A375 (cell line): ENCODE data around the gene RAB9B. TPM values are rescaled to one million over a fixed set of nuclear protein-coding genes. Genes with fewer than 3 reads are reported as not detected.

ENCODE experiments used
- small RNA-seq: library from RNA; depleted of rRNA; stranded (forward); fragments of <200 nt; gene quantifications from one replicate; pipeline ENCODE3, GENCODE V24; 2014
- total RNA-seq: library from RNA; depleted of rRNA; stranded (reverse); fragments of >200 nt; shearing (Covaris generic); gene quantifications from 2 replicates; pipeline ENCODE4 v1.2.3, GENCODE V29; 2014; rRNA removed

The RAB9B gene
- total RNA-seq: 0.23 and 0.34 TPM in 2 replicates

GRCh38 chrX:103831803-103832544 is at the start of gene RAB9B:
TSS of gene RAB9B (minus strand) at chrX:103832257. CDS start at chrX:103825784, 6,473 bp downstream.

GRCh38 chrX:103776546-103776945 is 55.5 kb downstream of the RAB9B start, which contains the start of gene PLP1:
TSS of gene PLP1 (plus strand) at chrX:103776840. CDS start at chrX:103776996, 156 bp downstream.

Small RNA genes lying within 50 kb of the gene (small RNA-seq; reads per million reads assigned to genes)
- not detected for gene RNA5SP511

Other genes starting within 250 kb of the RAB9B start
- gene TCEAL4, start 246.7 kb downstream of the RAB9B start, total RNA-seq: 37.6 and 41.9 TPM in 2 replicates
- gene TCEAL3, start 224.3 kb downstream of the RAB9B start, total RNA-seq: 15.4 and 16.2 TPM in 2 replicates
- gene TCEAL1, start 203.3 kb downstream of the RAB9B start, total RNA-seq: 11.4 and 12.7 TPM in 2 replicates
- gene MORF4L2, start 145.6 kb downstream of the RAB9B start, total RNA-seq: 342 and 361 TPM in 2 replicates
- gene TMEM31, start 121.3 kb downstream of the RAB9B start, total RNA-seq: not detected in 2 replicates
- gene PLP1, start 55.4 kb downstream of the RAB9B start, total RNA-seq: 22.5 and 40.3 TPM in 2 replicates
- 1.5 and 2.1 TPM in 2 replicates for gene TMSB15B, start 130.4 kb upstream of the RAB9B start, total RNA-seq
- gene H2BW1, start 181.5 kb upstream of the RAB9B start, total RNA-seq: 2.3 TPM in 1 of 2 replicates, not detected in the other
- not detected in 2 replicates for gene H2BW2, start 207.7 kb upstream of the RAB9B start, total RNA-seq
- gene TMSB15C, start 244.0 kb upstream of the RAB9B start, total RNA-seq: 0.53 and 0.56 TPM in 2 replicates